K562 (cell line): ENCODE results near the gene SEMA3A. TPM values are rescaled to one million over a fixed set of nuclear protein-coding genes. Genes with fewer than 3 reads are reported as not detected.

ENCODE experiments used
- ATAC-seq: fragments of 200-7000 bp; cut with Tn5 transposase; 3 replicates; pipeline ENCODE4 v1.9.1; 2020; ENCODE audit warnings: moderate library complexity
- BruUV-seq: library from RNA; stranded (reverse); fragments of 400-500 nt; replicated peaks from 2 replicates; lab custom pipeline; 2021; lab: Mats Ljungman, UMichigan
- CTCF ChIA-PET: fragments of 300-600 bp; formaldehyde crosslinking; extraction: SDS; loops from one replicate; lab custom pipeline; 2021; ENCODE audit warnings: low intra/inter-chr PET ratio; lab: Yijun Ruan, JAX
- POLR2A ChIA-PET: fragments of 300-600, 350-650 bp; sonication (Branson Sonifier 250); formaldehyde crosslinking; extraction: SDS; loops from one replicate; lab custom pipeline; 2021; ENCODE audit warnings: antibody characterized with exemption, inconsistent platforms; lab: Yijun Ruan, JAX
- DNase-seq, 4 experiments: peaks; one replicate each; pipeline versions ENCODE4 v3.0.0 to v3.0.0-alpha.2; 2011 to 2018; ENCODE audit warnings: low spot score in 3 of 4, mixed read lengths in 3 of 4; ENCODE audit errors: extremely low read depth in 1 of 4
- FAIRE-seq: peaks from 2 replicates; lab custom pipeline; 2011; peaks lifted over from hg19 to GRCh38; lab: Jason Lieb, UNC
- H2AFZ ChIP-seq: 2 replicates; pipeline ENCODE4 v1.6.0; 2011; ENCODE audit warnings: low read depth, low read length, control low read depth, inconsistent platforms
- H3K27ac ChIP-seq: fragments of 200-600 bp; 3 replicates; pipeline ENCODE4 v1.8.0; 2011; ENCODE audit warnings: low read depth, mild to moderate bottlenecking, control low read depth, inconsistent platforms, low read length, moderate library complexity, mixed read lengths; ENCODE audit errors: extremely low read depth
- H3K27me3 ChIP-seq, 2 experiments: fragments of 300-600 bp in 1 of 2; 2 replicates in 1 of 2; 3 replicates in 1 of 2; pipeline versions ENCODE4 v1.6.0 to v1.8.0; 2011; ENCODE audit warnings: inconsistent platforms in 2 of 2, low read length in 2 of 2, mild to moderate bottlenecking in 1 of 2, mixed read lengths in 1 of 2, moderate library complexity in 1 of 2; ENCODE audit not compliant: control insufficient read depth in 2 of 2, insufficient read depth in 2 of 2
- H3K36me3 ChIP-seq: fragments of 300-600 bp; 3 replicates; pipeline ENCODE4 v1.8.0; 2011; ENCODE audit warnings: mild to moderate bottlenecking, low read length, inconsistent platforms; ENCODE audit not compliant: control insufficient read depth, insufficient read depth
- H3K4me1 ChIP-seq, 2 experiments: fragments of 200-600 bp in 1 of 2; replicated peaks in 1 of 2; 2 replicates in 1 of 2; 3 replicates in 1 of 2; pipeline versions ENCODE4 v1.5.1 to v1.8.0; 2011; ENCODE audit warnings: inconsistent platforms in 2 of 2, low read length in 2 of 2, mild to moderate bottlenecking in 1 of 2, mixed read lengths in 1 of 2, moderate library complexity in 1 of 2; ENCODE audit not compliant: control insufficient read depth in 2 of 2, insufficient read depth in 2 of 2
- H3K4me2 ChIP-seq: 2 replicates; pipeline ENCODE4 v1.6.1; 2011; ENCODE audit warnings: low read length, control low read depth, inconsistent platforms, mixed read lengths; ENCODE audit not compliant: insufficient read depth
- H3K4me3 ChIP-seq: fragments of 200-600 bp; sonication (generic), shearing (Covaris generic); 2 replicates; pipeline ENCODE4 v1.5.1; 2016; ENCODE audit warnings: control low read depth, inconsistent platforms
- H3K79me2 ChIP-seq: fragments of 200-600 bp; 3 replicates; pipeline ENCODE4 v1.8.0; 2011; ENCODE audit warnings: low read length, inconsistent platforms; ENCODE audit not compliant: control insufficient read depth, insufficient read depth
- H3K9ac ChIP-seq, 2 experiments: 2 replicates each; pipeline versions ENCODE4 v1.6.0 to v1.6.1; 2011; ENCODE audit warnings: low read depth in 2 of 2, low read length in 2 of 2, control low read depth in 1 of 2, inconsistent platforms in 1 of 2, mild to moderate bottlenecking in 1 of 2, mixed read lengths in 1 of 2; ENCODE audit not compliant: insufficient read depth in 1 of 2
- H3K9me1 ChIP-seq: one replicate; pipeline ENCODE4 v1.6.0; 2011; ENCODE audit warnings: inconsistent platforms, mild to moderate bottlenecking, low read length, moderate library complexity; ENCODE audit not compliant: control insufficient read depth, insufficient read depth
- H3K9me3 ChIP-seq: replicated peaks from 2 replicates; pipeline ENCODE4 v1.5.1; 2011; ENCODE audit warnings: low read depth, low read length, inconsistent platforms; ENCODE audit not compliant: control insufficient read depth, insufficient read depth
- H4K20me1 ChIP-seq: replicated peaks from 2 replicates; pipeline ENCODE4 v1.6.1; 2011; ENCODE audit warnings: low read length, inconsistent platforms, mixed read lengths; ENCODE audit not compliant: control insufficient read depth, insufficient read depth
- ATF4 ChIP-seq: fragments of 450-650 bp; formaldehyde crosslinking; IDR thresholded peaks from 2 replicates; pipeline ENCODE4 v1.4.0; 2022; ENCODE audit warnings: mild to moderate bottlenecking, moderate library complexity
- ELK1 ChIP-seq: sonication (generic); formaldehyde crosslinking; IDR thresholded peaks from 2 replicates; pipeline ENCODE4 v1.8.1; 2022; ENCODE audit warnings: missing genetic modification reagents
- ERF ChIP-seq: fragments of 450-650 bp; formaldehyde crosslinking; IDR thresholded peaks from 2 replicates; pipeline ENCODE4 v1.4.0; 2020; ENCODE audit warnings: mild to moderate bottlenecking, mixed read lengths
- FOXK1 ChIP-seq: sonication (generic); formaldehyde crosslinking; IDR thresholded peaks from 2 replicates; pipeline ENCODE4 v1.8.0; 2022; ENCODE audit warnings: missing genetic modification reagents, mild to moderate bottlenecking, borderline replicate concordance
- FOXO4 ChIP-seq: fragments of 450-650 bp; formaldehyde crosslinking; IDR thresholded peaks from 2 replicates; pipeline ENCODE4 v1.4.0; 2020; ENCODE audit warnings: mild to moderate bottlenecking, moderate library complexity
- HIVEP1 ChIP-seq: fragments of 250-450 bp; sonication (Bioruptor Pico); IDR thresholded peaks from 2 replicates; pipeline ENCODE4 v1.4.0; 2020; ENCODE audit warnings: mild to moderate bottlenecking
- KLF6 ChIP-seq: fragments of 250-450 bp; sonication (Bioruptor Pico); IDR thresholded peaks from 2 replicates; pipeline ENCODE4 v1.4.0; 2020; ENCODE audit warnings: mild to moderate bottlenecking, moderate library complexity, borderline replicate concordance
- MBD1 ChIP-seq: fragments of 250-450 bp; sonication (Bioruptor Pico); IDR thresholded peaks from 2 replicates; pipeline ENCODE4 v1.8.0; 2022; ENCODE audit warnings: inconsistent platforms
- PPARD ChIP-seq: fragments of 250-450 bp; sonication (Bioruptor Pico); IDR thresholded peaks from 2 replicates; pipeline ENCODE4 v1.8.0; 2022; ENCODE audit warnings: inconsistent platforms, mild to moderate bottlenecking, moderate library complexity
- SRF ChIP-seq, 2 experiments: fragments of 250-450, 450-650 bp in 1 of 2; sonication (Bioruptor Pico) in 1 of 2; sonication (generic) in 1 of 2; formaldehyde crosslinking; IDR thresholded peaks; 2 replicates each; pipeline versions ENCODE4 v1.5.0 to v1.5.1; 2020 to 2022; ENCODE audit warnings: mild to moderate bottlenecking in 1 of 2, missing genetic modification reagents in 1 of 2
- SRSF7 ChIP-seq: fragments of 200-400 bp; formaldehyde crosslinking; optimal IDR thresholded peaks from 2 replicates; pipeline ENCODE3; 2017; ENCODE audit warnings: mild to moderate bottlenecking, low read depth, low read length
- ZNF174 ChIP-seq: fragments of 250-450 bp; sonication (Bioruptor Pico); IDR thresholded peaks from 2 replicates; pipeline ENCODE4 v1.4.0; 2020; ENCODE audit warnings: mild to moderate bottlenecking
- ZNF507 ChIP-seq: conservative IDR thresholded peaks from 2 replicates; pipeline ENCODE4 v1.6.1; 2017; ENCODE audit warnings: missing genetic modification characterization, missing compliant biosample characterization
- WGBS: fragments of 100-300 bp; shearing (Covaris generic); methylation state at CpG from one replicate; pipeline ENCODE4 v1.1.6; 2016; ENCODE audit warnings: low coverage, mixed read lengths; ENCODE audit not compliant: insufficient coverage; ENCODE audit errors: missing lambda C conversion rate; 5-methylcytosine and 5-hydroxymethylcytosine counted together
- in situ Hi-C: fragments of 300-500 bp; cut with MboI; formaldehyde crosslinking; loops from 4 replicates; pipeline ENCODE4 v1.15.0; 2018; ENCODE audit warnings: inconsistent platforms, mixed read lengths
- intact Hi-C: fragments of 100-400 bp; cut with micrococcal nuclease; formaldehyde crosslinking; loops from 2 replicates; pipeline ENCODE4 v1.14.2; 2022
- polyA plus RNA-seq, 8 experiments: library from polyadenylated mRNA; depleted of rRNA in 4 of 8; stranded (reverse) in 5 of 8; unstranded in 3 of 8; fragments of >200 nt; fragmentation: Nextera tagmentation in 2 of 8; fragmentation: Illumina TruSeq in 1 of 8; extraction: Ambion mirVana in 2 of 8; extraction: Trizol in 1 of 8; gene quantifications; 2 replicates each; pipeline versions ENCODE4 v1.2.1 to v1.2.3, GENCODE V29; 2011 to 2014; ENCODE audit warnings: inconsistent platforms in 1 of 8, missing spikeins in 1 of 8
- total RNA-seq, 7 experiments: library from RNA; depleted of rRNA in 6 of 7; stranded (reverse); fragments of >200 nt in 6 of 7; fragmentation: Illumina TruSeq in 2 of 7; extraction: Trizol in 2 of 7; gene quantifications; 2 replicates each; pipeline versions ENCODE4 v1.2.1 to v1.2.3, GENCODE V29; 2011 to 2021; ENCODE audit warnings: low replicate concordance in 1 of 7
- TF ChIP-seq, protein P1 (sequence below): sonication (generic); formaldehyde crosslinking; IDR thresholded peaks from 2 replicates; pipeline ENCODE4 v1.8.0; 2023; ENCODE audit warnings: mild to moderate bottlenecking, missing genetic modification reagents

The SEMA3A gene
- total and polyA plus RNA-seq, 9 of the 15 experiments (the other 6 are each of a cell fraction or from before 2014, with no cell fraction given): 0.36 to 3.0 (median 1.1) TPM

- in situ Hi-C loops (no loop called here), intact Hi-C loops (no loop called here)
- BruUV-seq: no TSS peak
- FAIRE-seq (no peak), ATAC-seq (no peak), DNase-seq (no peak)
- H3K27me3 ChIP-seq: no peaks in the 10 kb centered on the region
- no peaks in the 10 kb centered on the region; the same call in 1 of the 2 replicates for H3K9me3 ChIP-seq
- no peak overlapping the region for H2AFZ ChIP-seq
- POLR2A ChIA-PET: no interaction called here
- no peak overlapping the region for H3K4me2 ChIP-seq
- H3K79me2 ChIP-seq: no peaks in the 10 kb centered on the region
- H3K9ac ChIP-seq: no peak overlapping the region
- no peak overlapping the region for H3K27ac ChIP-seq
- H4K20me1 ChIP-seq: no peaks in the 10 kb centered on the region
- CTCF ChIA-PET: no interaction called here
- no peaks in the 10 kb centered on the region for H3K9me1 ChIP-seq
- H3K36me3 ChIP-seq: no peaks in the 10 kb centered on the region
- H3K4me1 ChIP-seq: no peaks in the 10 kb centered on the region
- H3K4me3 ChIP-seq: no peak overlapping the region
- WGBS: 3% methylated on average over 2 of the region's 2 CpGs
- TF ChIP-seq FOXO4 (no peak), ZNF507 (tag) (no peak), MBD1 (CRISPR knock-in tag) (no peak), ELK1 (CRISPR knock-in tag) (no peak), ATF4 (CRISPR knock-in tag) (no peak), ERF (CRISPR knock-in tag) (no peak), SRF (CRISPR knock-in tag; IDR thresholded peaks at IDR 0.05) (no peak), PPARD (CRISPR knock-in tag) (no peak), HIVEP1 (CRISPR knock-in tag) (no peak), KLF6 (CRISPR knock-in tag) (no peak), FOXK1 (CRISPR knock-in tag) (no peak), ZNF174 (CRISPR knock-in tag) (no peak), SRSF7 (no peak)
- TF ChIP-seq, protein P1, sequence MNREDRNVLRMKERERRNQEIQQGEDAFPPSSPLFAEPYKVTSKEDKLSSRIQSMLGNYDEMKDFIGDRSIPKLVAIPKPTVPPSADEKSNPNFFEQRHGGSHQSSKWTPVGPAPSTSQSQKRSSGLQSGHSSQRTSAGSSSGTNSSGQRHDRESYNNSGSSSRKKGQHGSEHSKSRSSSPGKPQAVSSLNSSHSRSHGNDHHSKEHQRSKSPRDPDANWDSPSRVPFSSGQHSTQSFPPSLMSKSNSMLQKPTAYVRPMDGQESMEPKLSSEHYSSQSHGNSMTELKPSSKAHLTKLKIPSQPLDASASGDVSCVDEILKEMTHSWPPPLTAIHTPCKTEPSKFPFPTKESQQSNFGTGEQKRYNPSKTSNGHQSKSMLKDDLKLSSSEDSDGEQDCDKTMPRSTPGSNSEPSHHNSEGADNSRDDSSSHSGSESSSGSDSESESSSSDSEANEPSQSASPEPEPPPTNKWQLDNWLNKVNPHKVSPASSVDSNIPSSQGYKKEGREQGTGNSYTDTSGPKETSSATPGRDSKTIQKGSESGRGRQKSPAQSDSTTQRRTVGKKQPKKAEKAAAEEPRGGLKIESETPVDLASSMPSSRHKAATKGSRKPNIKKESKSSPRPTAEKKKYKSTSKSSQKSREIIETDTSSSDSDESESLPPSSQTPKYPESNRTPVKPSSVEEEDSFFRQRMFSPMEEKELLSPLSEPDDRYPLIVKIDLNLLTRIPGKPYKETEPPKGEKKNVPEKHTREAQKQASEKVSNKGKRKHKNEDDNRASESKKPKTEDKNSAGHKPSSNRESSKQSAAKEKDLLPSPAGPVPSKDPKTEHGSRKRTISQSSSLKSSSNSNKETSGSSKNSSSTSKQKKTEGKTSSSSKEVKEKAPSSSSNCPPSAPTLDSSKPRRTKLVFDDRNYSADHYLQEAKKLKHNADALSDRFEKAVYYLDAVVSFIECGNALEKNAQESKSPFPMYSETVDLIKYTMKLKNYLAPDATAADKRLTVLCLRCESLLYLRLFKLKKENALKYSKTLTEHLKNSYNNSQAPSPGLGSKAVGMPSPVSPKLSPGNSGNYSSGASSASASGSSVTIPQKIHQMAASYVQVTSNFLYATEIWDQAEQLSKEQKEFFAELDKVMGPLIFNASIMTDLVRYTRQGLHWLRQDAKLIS: no peak
These were observed 286.1 kb downstream of the SEMA3A start for GRCh38 chr7:83908526-83908925.
